ENCODE measurements around the gene PCNX3. TPM values are rescaled to one million over a fixed set of nuclear protein-coding genes. Genes with fewer than 3 reads are reported as not detected.

Gene PCNX3
- total and polyA plus RNA-seq, 12 donors: 9.0 to 45.0 (median 33.4) TPM

DNA sequence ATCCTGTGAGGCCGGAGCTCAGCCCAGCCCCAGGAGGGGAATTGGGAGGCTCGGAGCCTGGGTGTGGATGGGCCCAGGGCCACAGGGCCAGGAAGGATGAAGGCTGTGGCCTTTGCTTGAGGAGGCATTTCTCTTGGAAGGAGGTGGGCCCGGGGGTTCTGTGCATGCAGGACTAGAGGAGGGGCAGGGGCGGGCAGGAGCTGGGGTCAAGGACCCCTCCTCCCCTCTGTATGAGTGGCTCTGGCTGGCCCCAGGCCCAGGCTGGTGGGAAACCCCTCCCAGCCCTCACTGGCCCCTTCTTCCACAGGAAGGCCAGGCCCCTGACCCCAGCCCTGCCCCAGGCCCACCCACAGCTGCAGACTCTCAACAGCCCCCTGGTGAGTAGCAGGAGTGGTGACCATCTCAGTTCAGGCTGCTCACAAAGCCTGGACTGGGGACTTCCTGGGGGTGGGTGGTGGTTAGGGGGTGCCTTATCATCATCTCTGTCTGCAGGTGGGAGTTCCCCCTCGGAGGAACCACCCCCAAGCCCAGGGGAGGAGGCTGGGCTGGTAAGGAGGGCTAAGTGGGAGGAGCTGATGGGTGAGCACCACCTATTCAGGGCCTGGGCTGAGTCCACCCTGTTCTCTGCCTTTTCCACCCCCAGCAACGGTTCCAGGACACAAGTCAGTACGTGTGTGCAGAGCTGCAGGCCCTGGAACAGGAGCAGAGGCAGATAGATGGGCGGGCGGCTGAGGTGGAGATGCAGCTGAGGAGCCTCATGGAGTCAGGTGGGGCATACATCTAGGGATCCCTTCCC is 25.9 kb upstream of the PCNX3 start:
- intact Hi-C loops (cut with DNase I): no loop called here
- Histone ChIP-seq H3K4me3 (no peak overlapping the region), H3K9me3 (replicated peaks in 1 of 3) (no peaks in the 10 kb centered on the region), H3K4me1 (replicated peaks in 1 of 2) (peaks cover 0 to 34% of the 10 kb centered on the region in 2 donors), H3K27ac (peak overlapping the region in 1 of 5 donors; percentile 5), H3K36me3 (replicated peaks in 1 of 2) (peaks cover 0 to 11% of the 10 kb centered on the region in 2 donors), H3K27me3 (no peaks in the 10 kb centered on the region)
- DNase-seq: no peak
- TF ChIP-seq CTCF (IDR thresholded peaks at IDR 0.05) (no peak), POLR2A (IDR thresholded peaks at IDR 0.05) (no peak)
- 68 to 79% (median 74%) methylated on average over 4 to 9 of the region's 9 CpGs for WGBS, 4 donors

GRCh38 chr11:65590240-65590738 is 25.3 kb upstream of the PCNX3 start:
- Histone ChIP-seq H3K27ac (no peak overlapping the region), H3K27me3 (no peaks in the 10 kb centered on the region), H3K4me3 (no peak overlapping the region), H3K9me3 (replicated peaks in 1 of 3) (no peaks in the 10 kb centered on the region), H3K4me1 (replicated peaks in 1 of 2) (peaks cover 0 to 32% of the 10 kb centered on the region in 2 donors), H3K36me3 (replicated peaks in 1 of 2) (peaks cover 0 to 11% of the 10 kb centered on the region in 2 donors)
- intact Hi-C loops (cut with DNase I): no loop called here
- no peak for DNase-seq
- 52 to 70% (median 56%) methylated on average over 4 to 8 of the region's 8 CpGs for WGBS, 4 donors
- no peak for TF ChIP-seq CTCF (IDR thresholded peaks at IDR 0.05)
- no peak for TF ChIP-seq POLR2A (IDR thresholded peaks at IDR 0.05)

- Histone ChIP-seq H3K4me3 (no peak overlapping the region), H3K4me1 (replicated peaks in 1 of 2) (peaks cover 0 to 14% of the 10 kb centered on the region in 2 donors), H3K27me3 (no peaks in the 10 kb centered on the region), H3K27ac (peak overlapping the region in 1 of 5 donors; percentile 58), H3K9me3 (replicated peaks in 1 of 3) (no peaks in the 10 kb centered on the region), H3K36me3 (replicated peaks in 1 of 2) (peaks cover 0 to 11% of the 10 kb centered on the region in 2 donors)
- no peak for TF ChIP-seq CTCF (IDR thresholded peaks at IDR 0.05)
- TF ChIP-seq POLR2A (IDR thresholded peaks at IDR 0.05): no peak
- WGBS, 4 donors: 74 to 90% (median 83%) methylated on average over 72 to 106 of the region's 106 CpGs
- DNase-seq: peak in 1 of 7 donors; percentile 48
- intact Hi-C loops (cut with DNase I): no loop called here
Measured at GRCh38 chr11:65591939-65592857, 23.4 kb upstream of the PCNX3 start.
